GM18519 (cell line): ENCODE measurements around the gene SHROOM3.

Experiments used
- ATAC-seq: cut with Tn5 transposase; IDR thresholded peaks from one replicate; pipeline ENCODE4 v1.9.1; 2021; ENCODE audit warnings: mild to moderate bottlenecking, moderate library complexity; ENCODE audit not compliant: unreplicated experiment, low FRiP score

Gene SHROOM3

GRCh38 chr4:76687746-76688448 is 252.9 kb downstream of the SHROOM3 start:
- ATAC-seq, result no peak

DNA sequence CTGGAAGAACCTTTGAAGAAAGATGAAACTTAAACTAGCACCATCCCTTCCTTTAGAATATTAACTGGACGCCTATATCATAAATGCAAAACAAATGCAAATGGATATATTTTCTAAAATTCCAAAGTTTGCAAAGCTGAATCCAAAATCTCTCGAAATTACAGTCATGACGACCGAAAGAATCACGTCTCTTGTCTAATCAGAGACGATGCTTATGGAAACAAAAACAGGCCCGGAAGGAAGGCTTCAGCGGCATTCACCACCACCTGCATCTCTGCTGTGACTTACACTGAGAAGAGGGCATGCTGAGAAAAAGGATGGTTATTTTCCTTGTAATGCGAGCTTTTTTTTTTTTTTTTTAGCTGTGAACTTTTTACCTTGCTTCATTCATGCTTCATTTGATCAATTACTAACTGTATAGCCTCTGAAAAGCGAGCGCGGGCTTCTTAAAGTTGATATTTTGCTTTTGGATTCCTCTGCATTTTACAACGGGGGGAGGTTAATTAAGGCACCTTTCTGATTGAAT is 253.7 kb downstream of the SHROOM3 start:
- ATAC-seq, result no peak

DNA sequence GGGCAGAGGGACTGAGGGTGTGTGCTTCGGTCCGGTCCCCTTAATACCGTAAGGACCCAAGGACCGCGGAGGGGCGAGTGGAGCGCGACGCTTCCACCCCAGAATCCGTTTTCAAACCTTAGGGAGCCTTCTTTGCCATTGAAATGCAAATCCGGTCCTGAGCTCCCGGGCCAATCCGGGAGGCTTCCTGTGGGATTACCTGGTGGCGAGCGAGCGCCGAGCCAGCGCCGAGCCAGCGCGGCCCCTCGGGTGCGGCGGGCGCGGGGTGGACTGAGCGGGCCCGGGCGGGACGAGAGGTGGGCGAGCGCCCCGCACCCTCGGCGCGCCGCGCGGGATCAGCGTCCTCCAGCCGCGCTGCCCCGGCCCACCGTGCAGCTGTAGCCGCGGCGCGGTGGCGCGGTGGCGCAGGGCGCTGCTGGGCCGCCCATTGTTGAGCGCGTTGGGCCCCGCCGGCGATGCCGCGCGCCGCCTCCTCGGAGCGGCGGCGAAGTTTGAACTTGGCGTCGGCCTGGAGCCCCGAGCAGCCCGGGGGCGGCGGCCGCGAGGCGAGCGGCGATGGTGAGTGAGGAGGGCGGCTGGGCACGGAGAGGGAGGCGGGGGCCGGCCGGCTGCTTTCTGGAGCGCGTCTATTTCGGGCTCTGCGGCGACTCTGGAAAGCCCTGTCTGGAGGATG is 254.3 kb downstream of the SHROOM3 start:
- no peak for ATAC-seq

DNA sequence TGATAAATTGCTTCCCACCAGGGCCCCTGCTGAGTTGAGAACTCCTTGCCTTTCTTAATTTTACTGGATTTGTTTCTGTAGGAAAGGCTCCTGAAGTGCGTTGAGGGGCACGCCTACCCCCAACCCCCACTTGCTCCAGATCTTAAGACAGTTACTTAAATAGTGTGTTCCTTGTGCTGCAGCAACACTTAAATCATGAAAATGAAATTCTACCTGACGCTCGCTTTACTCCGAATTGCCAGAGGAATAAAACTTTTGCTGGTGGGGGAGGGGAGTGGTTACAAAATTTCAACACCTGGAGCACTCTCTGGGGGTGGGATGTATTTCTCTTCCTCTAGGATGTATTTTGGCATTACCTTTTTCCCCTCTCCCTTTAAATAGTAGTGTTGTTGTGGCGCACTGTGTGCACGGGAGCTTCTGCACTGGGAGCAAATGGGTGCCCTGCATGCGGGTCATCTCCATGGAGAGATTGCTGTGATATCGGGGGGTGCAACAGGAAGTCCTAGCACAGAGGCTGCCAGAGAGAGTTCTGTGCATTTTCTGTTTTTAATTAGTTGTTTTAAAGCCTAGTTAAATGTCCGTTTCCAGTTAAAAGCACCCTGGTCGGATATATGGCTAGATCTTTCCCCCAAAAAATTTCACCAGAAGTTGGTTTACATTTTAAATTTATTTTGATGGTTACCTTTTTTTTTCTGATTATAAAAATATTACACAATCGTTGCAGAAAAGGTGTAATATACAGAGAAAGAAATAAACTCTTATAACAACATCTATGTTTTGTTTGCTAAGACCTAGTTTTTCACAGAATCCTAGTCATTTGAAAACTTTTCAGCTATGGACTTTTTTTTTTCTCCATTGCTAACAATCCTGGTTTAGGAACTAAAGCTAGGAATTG is 255.2 kb downstream of the SHROOM3 start:
- no peak for ATAC-seq

DNA sequence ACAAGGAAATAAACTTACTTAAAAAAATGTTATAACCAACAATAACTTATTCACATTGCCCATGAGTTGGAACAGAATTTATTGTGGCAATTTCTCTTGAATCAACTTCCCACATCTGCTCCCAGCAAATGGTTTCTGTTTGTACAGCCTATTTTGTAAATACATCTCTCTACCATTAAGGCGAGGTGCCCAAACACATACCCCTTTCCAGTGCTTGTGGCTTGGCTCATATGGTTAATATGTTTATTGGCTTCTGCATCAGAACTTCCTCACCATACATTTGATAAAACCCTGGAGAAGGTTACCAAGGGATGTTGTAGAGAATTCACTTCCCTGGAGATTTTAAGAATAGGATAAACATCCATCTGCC is 255.9 kb downstream of the SHROOM3 start:
- ATAC-seq, result no peak

GRCh38 chr4:76691807-76692582 is 257.0 kb downstream of the SHROOM3 start:
- ATAC-seq, result no peak

GRCh38 chr4:76692761-76693160 is 257.7 kb downstream of the SHROOM3 start:
- no peak for ATAC-seq

DNA sequence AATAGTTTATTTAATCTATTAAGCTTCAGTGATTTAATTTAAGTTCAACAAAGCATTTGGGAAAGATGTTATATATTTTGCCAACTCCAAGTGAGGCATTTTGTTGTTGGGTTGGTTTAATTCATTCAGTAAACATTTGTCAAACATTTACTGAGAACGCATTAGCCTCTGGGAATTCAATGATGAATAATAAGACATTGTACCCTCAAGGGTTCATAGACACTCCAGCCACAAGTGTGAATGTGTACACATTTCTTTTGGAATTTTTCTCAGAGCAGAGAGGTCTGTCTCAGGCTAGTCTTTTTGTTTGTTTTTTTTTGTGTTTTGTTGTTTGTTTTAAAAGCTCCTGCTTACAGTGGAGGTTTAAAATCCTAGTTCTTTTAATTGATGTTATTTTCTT is 259.0 kb downstream of the SHROOM3 start:
- no peak for ATAC-seq

GRCh38 chr4:76696109-76696508 is 261.1 kb downstream of the SHROOM3 start:
- ATAC-seq, result no peak

DNA sequence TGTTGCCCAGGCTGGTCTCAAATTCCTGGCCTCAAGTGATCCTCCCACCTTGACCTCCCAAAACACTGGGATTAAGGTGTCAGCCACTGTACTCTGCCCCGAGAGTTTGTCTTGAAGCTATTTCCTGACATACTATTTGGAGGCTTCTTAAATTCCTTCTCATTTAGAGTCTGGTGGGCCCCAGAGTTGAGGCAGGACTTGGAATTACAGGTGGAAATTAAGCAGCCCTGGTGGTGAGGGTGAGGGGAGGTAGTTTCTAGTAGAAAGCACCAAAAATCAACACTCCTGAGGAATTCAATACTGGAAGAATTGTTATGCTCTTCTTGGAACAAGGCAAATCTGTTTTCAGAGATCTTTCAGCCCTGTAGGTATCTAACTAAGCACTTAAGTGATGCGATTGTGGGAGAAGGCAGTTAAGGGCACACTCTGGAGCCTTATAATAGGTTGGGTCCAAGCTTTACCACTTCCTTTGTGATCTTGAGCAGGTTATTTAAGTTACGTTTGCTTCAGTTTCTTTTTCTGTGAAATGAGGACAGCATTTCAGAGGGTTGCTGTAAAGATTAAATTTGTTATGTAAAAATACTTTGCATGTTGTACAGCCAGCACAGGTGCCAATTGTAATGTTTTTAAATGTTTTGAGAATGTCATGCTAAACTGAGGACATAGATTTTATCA is 262.2 kb downstream of the SHROOM3 start:
- ATAC-seq, result peak; percentile 88

DNA sequence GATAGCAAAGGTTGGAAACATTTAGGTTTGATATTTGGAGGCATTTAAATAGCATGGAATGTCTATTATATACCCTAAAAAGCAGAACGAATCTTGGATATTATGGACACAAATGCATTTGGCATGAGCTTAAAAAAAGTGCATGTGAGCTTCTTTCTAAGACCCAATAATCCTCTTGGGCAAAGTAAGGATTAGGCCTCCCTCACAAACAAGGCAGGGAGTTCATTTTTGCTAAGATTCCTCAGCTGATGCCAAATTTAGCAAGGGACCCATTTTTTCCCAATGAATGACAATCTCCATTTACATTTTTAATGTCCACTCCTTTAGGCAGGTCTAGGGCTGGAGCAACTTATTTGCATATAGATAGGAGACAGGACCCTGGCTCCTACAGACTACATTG is 263.1 kb downstream of the SHROOM3 start:
- no peak for ATAC-seq

GRCh38 chr4:76699751-76700310 is 264.8 kb downstream of the SHROOM3 start:
- ATAC-seq, result no peak

DNA sequence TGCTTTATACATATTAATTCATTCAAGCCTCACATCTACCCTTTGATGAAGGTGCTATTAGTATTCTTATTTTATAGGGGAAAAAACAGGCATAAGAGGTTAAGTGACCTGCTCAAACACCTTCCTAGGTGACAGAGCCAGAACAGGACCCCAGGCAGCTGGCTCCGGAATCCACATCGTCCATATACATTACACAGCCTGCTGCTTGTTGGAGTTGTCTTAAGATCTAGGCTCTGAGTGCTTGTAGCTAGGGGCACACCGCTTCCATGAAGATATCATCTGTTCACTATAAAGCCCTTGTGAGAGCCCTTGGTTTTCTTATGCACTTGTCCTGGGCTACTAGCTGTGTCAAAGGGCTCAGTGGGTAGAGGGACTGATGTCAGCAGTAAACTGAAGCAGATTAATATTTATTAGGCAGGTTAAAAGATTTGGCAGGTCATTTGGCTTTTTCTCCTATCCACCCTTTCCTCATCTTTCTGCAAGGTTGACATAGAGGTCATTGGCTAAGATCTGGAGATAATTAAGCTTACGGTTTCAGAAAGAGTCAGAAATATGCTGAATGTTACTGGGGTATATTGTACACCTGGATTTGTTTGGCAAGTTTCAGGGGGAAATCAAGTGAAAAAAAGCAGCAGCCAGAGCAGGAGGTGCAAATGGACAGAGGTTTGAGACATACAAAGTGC is 267.6 kb downstream of the SHROOM3 start:
- ATAC-seq, result no peak

DNA sequence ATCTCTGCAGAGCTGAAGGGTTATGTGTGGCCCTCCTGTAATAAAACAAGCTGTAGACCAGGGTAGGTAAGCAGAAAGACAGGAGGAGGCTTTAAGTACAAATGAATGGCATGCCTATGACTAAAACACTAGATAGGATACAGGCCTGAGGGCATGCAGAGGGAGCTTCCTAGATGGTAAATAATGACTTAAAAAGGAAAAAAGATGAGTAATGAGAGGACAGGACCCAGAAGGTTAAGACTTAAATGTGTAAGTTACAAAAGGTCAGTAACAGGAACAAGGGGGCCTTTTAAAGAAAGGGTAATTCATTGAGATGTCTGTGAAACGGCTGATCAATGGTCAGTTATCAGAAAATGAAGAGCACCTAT is 268.1 kb downstream of the SHROOM3 start:
- no peak for ATAC-seq

- ATAC-seq, result no peak
Measured at GRCh38 chr4:76703676-76704075, 268.6 kb downstream of the SHROOM3 start.

DNA sequence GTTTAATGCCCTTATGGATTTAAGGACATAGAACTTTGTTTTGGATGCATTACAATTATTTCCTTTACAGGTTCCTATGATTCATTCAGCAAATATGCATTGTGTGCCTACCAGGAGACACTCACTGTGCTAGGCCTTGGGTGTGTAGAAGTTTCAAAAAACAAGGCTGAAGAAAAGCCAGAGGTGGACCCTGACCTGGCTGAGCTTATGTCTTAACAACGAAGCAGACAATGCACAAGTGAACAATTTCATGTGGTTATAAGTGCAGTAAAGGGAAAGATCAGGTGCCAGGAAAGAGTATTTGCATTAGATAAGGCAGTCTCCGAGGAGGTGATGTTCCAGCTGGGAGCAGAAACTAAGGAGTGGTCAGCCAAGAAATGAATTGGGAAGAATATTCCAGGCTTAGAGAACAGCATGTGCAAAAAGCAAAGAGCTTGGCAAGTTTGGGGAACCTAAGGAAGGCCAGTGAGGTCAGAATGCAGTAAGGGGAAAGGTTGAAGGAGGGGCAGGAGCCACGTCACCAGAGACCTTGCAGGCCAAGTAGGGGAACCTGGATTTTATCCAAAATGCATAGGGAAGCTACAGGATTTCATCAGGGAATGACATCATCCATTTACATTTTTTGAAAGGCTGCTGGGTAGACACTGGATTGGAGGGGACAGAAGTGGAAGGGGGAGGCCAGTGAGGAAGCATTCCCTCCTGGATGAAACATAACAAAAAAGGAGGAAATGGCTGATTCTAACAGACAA is 269.3 kb downstream of the SHROOM3 start:
- ATAC-seq, result no peak

DNA sequence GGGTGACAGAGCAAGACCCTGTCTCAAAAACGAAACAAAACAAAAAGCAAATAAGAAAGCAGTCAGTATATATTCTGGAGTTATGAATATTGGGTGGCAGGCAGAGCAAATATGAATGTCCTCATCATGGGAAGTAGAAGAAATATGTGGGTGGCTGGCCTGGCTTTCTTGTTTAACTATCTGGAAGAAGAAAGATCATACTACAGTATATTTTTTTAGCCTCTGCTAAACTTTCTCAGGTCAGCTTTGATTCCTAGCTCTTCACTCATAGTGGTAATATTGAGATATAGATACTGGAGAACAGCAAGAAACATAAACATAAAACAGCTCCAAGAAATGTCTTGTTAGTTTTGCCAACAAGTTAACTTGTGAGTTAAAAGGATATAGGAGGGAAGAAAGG is 270.4 kb downstream of the SHROOM3 start:
- ATAC-seq, result no peak

DNA sequence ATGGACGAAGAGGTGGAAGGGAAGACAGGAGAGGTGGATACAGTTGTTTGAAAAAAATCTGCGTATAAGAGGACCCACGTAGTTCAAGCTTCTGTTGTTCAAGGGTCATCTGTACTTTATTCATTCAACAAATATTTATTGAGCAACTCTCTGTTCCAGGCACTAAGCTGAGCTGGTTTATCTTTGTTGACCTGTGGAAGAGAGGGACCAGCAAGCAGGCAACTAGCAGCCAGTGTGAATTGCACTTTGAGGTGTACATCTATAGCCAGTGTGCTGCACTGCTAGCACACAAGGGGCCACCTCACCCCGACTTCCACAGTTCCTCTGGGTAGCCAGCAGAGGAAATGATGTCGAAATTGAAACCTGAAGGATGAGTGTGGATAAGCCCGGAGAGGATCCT is 271.6 kb downstream of the SHROOM3 start:
- no peak for ATAC-seq
